Mucosa of stomach (tissue), 1 donor: ENCODE results near the gene KCNK15.

ENCODE experiments used
- H3K27me3 ChIP-seq: one replicate; pipeline ENCODE4 v1.7.0; 2013; ENCODE audit warnings: mild to moderate bottlenecking, low read length; ENCODE audit not compliant: control insufficient read depth, insufficient read depth
- H3K36me3 ChIP-seq: one replicate; pipeline ENCODE4 v1.7.0; 2013; ENCODE audit warnings: low read length; ENCODE audit not compliant: control insufficient read depth, insufficient read depth
- H3K4me1 ChIP-seq: one replicate; pipeline ENCODE4 v1.7.0; 2013; ENCODE audit warnings: mild to moderate bottlenecking, low read length; ENCODE audit not compliant: control insufficient read depth, insufficient read depth
- H3K4me3 ChIP-seq: one replicate; pipeline ENCODE4 v1.7.0; 2013; ENCODE audit warnings: low read length
- H3K9ac ChIP-seq: one replicate; pipeline ENCODE4 v1.7.0; 2013; ENCODE audit warnings: mild to moderate bottlenecking, low read length, moderate library complexity
- H3K9me3 ChIP-seq: one replicate; pipeline ENCODE4 v1.7.0; 2013; ENCODE audit warnings: mild to moderate bottlenecking, low read length, moderate library complexity; ENCODE audit not compliant: control insufficient read depth
- donor health status: Pancreatic carcinoma.

The KCNK15 gene

DNA sequence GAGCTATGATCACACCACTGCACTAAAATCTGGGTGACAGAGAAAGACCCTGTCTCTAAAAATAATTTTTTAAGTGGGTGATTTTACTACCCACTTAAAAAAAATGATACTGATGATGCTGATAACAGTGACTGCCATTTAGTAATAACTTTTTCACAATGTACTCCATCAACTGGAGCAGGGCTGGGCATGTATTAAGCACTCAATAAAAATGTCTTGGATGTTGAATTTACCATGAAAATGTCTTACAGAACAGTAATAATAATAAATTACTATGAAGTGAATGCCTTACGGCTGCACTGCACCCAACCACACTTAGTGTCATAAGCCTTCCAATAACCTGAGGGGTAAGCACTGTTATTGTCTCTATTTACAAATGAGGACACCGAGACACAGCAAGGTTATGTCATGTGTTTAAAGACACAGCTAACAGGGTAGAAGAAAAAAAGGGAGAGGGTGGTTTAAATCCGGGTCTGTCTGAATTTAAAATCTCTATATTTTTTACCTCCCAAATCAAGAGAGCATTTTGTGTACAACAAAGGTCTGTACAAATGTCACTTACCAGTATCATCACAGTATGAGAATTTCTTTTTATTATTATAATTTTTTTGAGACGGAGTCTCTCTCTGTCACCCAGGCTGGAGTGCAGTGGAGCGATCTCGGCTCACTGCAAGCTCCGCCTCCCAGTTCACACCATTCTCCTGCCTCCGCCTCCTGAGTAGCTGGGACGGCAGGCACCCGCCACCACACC lies 43.2 kb downstream of the KCNK15 start:
- H3K27me3 ChIP-seq: peaks cover 7% of the 10 kb centered on the region
- H3K4me3 ChIP-seq: no peak overlapping the region
- no peaks in the 10 kb centered on the region for H3K9me3 ChIP-seq
- H3K36me3 ChIP-seq: no peaks in the 10 kb centered on the region
- no peak overlapping the region for H3K9ac ChIP-seq
- H3K4me1 ChIP-seq: no peaks in the 10 kb centered on the region

DNA sequence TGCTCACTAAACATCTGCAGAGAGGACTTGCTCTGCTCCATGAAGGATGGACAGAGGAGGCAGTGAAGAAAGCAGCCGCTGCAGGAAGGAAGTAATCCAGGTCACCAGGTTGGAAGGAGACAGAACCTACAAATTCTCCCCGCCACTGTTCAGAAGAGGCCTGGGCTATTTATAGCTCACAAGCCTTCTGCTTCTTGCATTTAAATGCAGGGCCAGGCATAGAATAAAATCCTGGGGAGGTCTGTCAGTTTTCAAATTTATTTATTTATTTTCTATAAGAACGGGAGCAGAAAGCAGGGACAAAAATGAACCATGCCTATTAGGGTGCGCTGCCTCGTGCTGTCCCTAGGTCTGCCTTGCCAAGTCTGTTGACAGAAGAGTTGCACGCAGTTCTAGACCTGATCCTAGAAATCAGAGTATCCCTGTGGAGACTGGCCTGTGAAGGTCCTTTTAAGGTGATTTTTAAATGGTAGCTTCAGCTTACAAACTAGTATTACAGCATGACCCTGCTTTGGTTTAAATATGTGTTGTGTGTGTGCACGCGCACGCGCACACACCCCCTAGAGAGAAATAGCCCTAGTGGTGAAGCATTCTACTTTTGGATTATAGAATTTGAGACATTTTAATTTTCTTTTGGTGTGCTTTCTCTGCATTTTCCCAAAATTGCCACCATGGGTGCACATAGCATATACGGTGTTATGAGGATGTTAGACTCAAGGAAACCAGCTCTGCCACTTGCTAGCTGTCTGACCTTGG lies 45.2 kb downstream of the KCNK15 start:
- Histone ChIP-seq H3K36me3 (no peaks in the 10 kb centered on the region), H3K9ac (no peak overlapping the region), H3K27me3 (no peaks in the 10 kb centered on the region), H3K4me1 (no peaks in the 10 kb centered on the region), H3K9me3 (no peaks in the 10 kb centered on the region), H3K4me3 (no peak overlapping the region)

DNA sequence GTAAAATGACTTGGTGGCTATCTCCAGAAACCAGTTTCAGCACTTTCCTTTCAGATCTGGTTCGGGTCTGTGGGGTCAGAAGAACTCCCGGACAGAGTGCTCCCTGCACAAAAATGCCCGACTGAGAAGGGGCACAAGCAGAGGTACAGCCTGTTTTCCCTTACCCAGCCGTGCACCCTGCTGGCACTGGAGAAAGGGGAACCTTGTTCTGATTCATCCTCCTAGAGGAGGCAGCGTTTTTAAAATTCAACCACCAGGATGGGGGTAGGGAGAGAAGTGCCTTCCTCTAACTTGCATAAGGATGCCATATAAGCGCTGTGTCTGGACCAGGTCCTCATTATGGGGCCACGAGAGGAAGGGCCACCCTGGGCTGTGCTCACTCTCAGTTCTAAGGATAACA lies 47.1 kb downstream of the KCNK15 start:
- H3K9ac ChIP-seq: no peak overlapping the region

DNA sequence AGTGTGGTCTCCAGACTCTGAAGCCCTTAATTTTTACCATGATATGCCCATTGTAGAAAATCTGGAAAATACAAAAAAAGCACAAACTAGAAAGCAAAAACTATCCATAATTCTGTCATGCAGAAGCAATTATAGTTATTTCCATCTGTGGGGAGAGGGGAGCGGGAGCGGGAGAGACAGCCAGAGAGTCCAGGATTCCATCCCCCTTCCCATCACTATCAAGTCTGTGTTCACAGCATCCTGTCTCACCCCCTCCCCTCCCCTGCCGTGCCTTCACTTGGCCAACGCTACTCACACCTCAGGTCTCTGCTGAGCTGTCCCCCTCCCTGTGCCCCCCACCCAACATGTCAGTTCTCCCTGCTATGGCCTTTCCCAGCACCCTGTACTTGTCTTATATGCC lies 50.2 kb downstream of the KCNK15 start:
- H3K9ac ChIP-seq: no peak overlapping the region

More for the DNA sequence above, 47.1 kb downstream of the KCNK15 start:
- H3K4me1 ChIP-seq: no peaks in the 10 kb centered on the region
- H3K4me3 ChIP-seq: no peak overlapping the region
- no peaks in the 10 kb centered on the region for H3K36me3 ChIP-seq
- no peaks in the 10 kb centered on the region for H3K9me3 ChIP-seq
- no peaks in the 10 kb centered on the region for H3K27me3 ChIP-seq

DNA sequence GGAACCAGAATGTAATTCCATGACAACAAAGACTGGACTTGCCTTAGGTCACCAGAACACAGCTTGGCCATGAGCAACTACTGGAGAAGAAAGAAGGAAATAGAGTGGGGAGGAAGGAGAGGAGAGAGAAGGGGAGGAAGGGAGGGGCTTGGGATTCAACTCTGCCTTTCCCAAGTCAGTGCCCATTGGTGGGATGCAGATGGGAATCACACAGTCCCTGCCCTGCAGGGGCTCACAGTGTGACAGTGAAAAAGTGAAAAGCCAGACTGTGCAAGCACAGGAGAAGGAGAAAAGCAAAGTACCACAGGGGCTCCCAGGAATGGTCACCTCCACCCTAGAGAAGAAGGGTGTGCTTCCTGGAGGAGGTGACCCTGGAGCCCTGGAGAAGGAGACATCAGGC lies 50.6 kb downstream of the KCNK15 start:
- Histone ChIP-seq H3K27me3 (no peaks in the 10 kb centered on the region), H3K9ac (no peak overlapping the region), H3K9me3 (no peaks in the 10 kb centered on the region), H3K4me3 (no peak overlapping the region), H3K36me3 (no peaks in the 10 kb centered on the region), H3K4me1 (no peaks in the 10 kb centered on the region)

More for the DNA sequence above, 50.2 kb downstream of the KCNK15 start:
- Histone ChIP-seq H3K36me3 (no peaks in the 10 kb centered on the region), H3K9me3 (no peaks in the 10 kb centered on the region), H3K27me3 (no peaks in the 10 kb centered on the region), H3K4me3 (no peak overlapping the region), H3K4me1 (no peaks in the 10 kb centered on the region)

DNA sequence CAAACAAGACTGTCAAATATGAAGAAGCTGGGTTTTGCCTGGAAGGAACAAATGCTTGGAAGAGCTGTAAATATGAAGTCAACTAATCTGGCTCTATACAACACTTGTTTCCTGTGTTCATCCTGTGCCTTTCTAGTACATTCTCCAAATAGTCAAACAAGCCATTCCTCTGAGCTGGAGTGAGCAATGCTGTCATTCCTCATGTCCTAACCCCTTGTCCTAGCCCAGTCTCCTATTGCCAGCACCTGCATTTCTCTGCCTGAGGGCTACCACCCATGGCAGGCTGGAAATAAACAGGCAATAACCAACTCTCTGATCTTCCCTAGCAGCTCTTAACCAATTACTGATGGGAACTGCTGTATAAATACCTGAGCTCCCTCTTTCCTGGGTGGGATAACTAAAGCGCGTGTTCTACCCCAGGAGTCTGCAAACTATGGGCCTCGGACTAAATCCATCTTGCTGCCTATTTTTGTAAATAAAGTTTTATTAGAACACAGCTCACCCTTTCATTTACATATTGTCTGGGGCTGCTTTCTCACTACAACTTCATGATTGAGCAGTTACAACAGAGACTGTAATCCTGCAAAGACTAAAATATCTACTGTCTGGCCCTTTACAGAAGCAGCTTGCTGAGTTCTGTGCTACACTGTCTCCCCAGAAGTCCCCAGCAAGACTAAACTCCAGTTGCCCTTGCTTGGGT lies 51.2 kb downstream of the KCNK15 start:
- Histone ChIP-seq H3K36me3 (no peaks in the 10 kb centered on the region), H3K27me3 (no peaks in the 10 kb centered on the region), H3K4me1 (no peaks in the 10 kb centered on the region), H3K9ac (no peak overlapping the region), H3K9me3 (no peaks in the 10 kb centered on the region), H3K4me3 (no peak overlapping the region)

DNA sequence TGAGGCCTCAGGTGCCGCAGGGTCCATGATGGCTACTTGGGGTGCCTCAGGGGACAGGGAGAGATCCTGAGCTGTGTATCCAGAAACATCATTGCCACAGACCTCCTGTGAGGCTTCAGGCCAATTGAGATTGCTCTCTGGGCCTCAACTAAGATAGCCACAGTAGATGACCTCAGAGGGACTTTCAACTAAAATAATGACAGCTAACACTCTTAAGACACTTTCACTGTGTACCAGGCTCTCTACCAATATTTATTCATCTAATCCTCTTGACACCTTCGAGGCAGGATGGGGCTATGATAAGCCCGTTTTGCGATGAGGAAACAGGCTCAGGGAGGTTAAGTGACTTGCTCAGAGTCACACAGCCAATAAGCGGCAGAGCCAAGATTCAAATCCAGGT lies 54.0 kb downstream of the KCNK15 start:
- H3K36me3 ChIP-seq: no peaks in the 10 kb centered on the region
- H3K9me3 ChIP-seq: no peaks in the 10 kb centered on the region
- no peak overlapping the region for H3K9ac ChIP-seq
- no peaks in the 10 kb centered on the region for H3K27me3 ChIP-seq
- H3K4me3 ChIP-seq: no peak overlapping the region
- H3K4me1 ChIP-seq: no peaks in the 10 kb centered on the region

DNA sequence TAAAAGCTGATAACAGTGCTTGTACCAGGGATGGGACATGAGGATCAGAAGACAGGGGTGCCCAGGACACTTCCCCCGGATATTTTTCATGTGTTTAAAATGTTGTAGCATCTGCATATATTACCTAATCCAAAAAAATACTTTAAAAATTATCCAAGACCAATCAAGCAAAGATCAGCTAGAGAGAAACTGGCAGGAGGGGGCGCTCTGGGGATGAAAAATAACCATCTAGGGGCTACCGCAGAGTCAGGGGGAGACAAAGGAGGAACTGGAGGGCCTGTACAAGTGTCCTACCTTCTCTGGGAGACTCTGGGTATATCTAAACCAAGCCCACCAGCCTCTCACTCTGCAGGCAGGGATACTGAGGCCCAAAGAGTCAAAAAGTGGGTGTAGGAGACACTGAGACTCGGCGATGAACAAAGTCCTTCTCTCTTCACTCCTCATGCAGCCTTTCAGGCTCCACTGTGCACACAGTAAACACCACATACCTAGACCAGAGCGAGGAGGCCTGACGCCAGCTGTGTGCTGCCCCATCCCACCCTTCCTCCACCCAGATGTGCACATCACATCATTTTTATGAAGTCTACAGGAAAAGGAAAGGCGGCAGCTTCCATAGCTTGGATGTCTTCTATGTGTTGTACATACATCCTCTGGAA lies 54.9 kb downstream of the KCNK15 start:
- Histone ChIP-seq H3K9ac (no peak overlapping the region), H3K27me3 (no peaks in the 10 kb centered on the region), H3K4me1 (no peaks in the 10 kb centered on the region), H3K36me3 (no peaks in the 10 kb centered on the region), H3K9me3 (no peaks in the 10 kb centered on the region), H3K4me3 (no peak overlapping the region)
